ENCODE results near the gene SOD1. TPM values are rescaled to one million over a fixed set of nuclear protein-coding genes. Genes with fewer than 3 reads are reported as not detected.

Gene SOD1
- total RNA-seq, 1 donor from 2014 or later, result 164 TPM

DNA sequence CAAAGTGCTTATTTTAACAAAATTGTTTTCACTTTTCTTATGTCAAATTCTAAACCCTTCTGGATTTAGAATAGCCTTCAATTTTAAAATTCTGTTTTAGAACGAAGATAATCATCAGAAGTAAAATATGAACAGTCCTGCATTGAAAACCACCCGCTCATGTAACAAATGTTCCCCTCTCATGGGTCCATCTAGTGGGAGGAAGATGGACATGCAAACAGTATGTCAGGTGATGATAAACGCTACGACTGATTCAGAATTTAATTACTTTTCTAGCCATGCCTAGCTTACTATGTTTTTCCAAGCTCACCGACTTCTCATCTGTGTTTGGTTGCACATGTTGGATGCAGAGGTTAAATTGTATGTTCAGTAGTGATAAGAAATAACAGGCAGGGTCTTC lies 23.5 kb downstream of the SOD1 start:
- TF ChIP-seq, protein P1, sequence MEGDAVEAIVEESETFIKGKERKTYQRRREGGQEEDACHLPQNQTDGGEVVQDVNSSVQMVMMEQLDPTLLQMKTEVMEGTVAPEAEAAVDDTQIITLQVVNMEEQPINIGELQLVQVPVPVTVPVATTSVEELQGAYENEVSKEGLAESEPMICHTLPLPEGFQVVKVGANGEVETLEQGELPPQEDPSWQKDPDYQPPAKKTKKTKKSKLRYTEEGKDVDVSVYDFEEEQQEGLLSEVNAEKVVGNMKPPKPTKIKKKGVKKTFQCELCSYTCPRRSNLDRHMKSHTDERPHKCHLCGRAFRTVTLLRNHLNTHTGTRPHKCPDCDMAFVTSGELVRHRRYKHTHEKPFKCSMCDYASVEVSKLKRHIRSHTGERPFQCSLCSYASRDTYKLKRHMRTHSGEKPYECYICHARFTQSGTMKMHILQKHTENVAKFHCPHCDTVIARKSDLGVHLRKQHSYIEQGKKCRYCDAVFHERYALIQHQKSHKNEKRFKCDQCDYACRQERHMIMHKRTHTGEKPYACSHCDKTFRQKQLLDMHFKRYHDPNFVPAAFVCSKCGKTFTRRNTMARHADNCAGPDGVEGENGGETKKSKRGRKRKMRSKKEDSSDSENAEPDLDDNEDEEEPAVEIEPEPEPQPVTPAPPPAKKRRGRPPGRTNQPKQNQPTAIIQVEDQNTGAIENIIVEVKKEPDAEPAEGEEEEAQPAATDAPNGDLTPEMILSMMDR (IDR thresholded peaks at IDR 0.05; ENCODE audit: unreplicated experiment), result no peak
- Mint-ChIP-seq H3K27ac (no peak overlapping the region), H3K9me3 (ENCODE audit: low read depth) (no peaks in the 10 kb centered on the region), H3K27me3 (no peaks in the 10 kb centered on the region), H3K4me3 (ENCODE audit: low read depth) (no peak overlapping the region), H3K36me3 (ENCODE audit: insufficient read depth) (peaks cover 33% of the 10 kb centered on the region), H3K4me1 (ENCODE audit: low read depth) (peaks cover 3% of the 10 kb centered on the region)
- DNase-seq (ENCODE audit: low spot score, unreplicated experiment), result no peak

DNA sequence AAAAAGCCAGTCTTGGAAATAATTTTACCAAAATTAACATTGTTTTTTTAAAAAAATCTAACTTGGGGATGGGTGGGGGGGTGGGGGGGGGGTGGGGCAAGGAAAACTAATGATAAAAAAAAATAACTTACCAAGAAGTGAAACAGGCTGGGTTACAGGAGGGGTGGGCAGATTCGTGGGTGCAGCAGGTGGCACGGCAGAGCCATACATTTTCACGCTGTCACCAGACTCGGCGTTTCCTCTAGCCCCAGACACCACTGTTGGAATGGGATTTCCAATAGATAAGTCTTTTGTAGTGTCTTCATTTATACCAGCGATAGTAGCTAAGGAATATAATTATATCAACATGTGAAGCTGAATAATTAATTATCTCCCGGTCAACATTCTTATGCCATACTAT lies 25.4 kb downstream of the SOD1 start:
- no peak for DNase-seq (ENCODE audit: low spot score, unreplicated experiment)
- TF ChIP-seq, protein P1 (IDR thresholded peaks at IDR 0.05; ENCODE audit: unreplicated experiment), result no peak
- Mint-ChIP-seq H3K27me3 (no peaks in the 10 kb centered on the region), H3K9me3 (ENCODE audit: low read depth) (no peaks in the 10 kb centered on the region), H3K4me1 (ENCODE audit: low read depth) (peaks cover 1% of the 10 kb centered on the region), H3K36me3 (ENCODE audit: insufficient read depth) (peaks cover 36% of the 10 kb centered on the region), H3K27ac (no peak overlapping the region), H3K4me3 (ENCODE audit: low read depth) (no peak overlapping the region)

DNA sequence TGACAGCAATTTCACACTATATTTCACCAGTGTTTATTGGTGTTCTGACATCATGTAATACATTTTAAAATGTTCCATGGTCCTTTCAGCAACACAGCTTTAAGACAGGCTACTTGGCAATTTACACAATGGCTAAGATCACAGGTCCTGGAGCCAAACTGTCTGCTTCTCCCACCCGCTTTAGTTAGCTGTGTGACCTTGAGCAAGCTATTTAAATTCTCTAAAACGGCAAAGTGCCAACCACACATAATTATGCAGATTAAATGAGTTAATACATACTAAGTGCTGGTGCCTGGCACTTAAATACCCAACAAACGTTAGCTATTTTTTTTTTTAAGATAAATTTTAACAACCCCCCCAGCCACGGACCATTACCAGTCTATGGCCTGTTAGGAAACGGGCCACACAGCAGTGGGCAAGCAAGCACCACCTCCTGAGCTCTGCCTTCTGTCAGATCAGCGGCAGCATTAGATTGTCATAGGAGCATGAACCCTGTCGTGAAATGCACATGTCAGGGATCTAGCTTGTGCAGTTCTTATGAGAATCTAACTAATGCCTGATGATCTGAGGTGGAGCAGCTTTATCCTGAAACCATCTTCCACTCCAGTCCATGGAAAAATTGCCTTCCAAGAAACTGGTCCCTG lies 26.9 kb downstream of the SOD1 start:
- Mint-ChIP-seq H3K27me3 (no peaks in the 10 kb centered on the region), H3K4me1 (ENCODE audit: low read depth) (no peaks in the 10 kb centered on the region), H3K4me3 (ENCODE audit: low read depth) (no peak overlapping the region), H3K9me3 (ENCODE audit: low read depth) (no peaks in the 10 kb centered on the region), H3K36me3 (ENCODE audit: insufficient read depth) (peaks cover 44% of the 10 kb centered on the region), H3K27ac (no peak overlapping the region)
- TF ChIP-seq, protein P1 (IDR thresholded peaks at IDR 0.05; ENCODE audit: unreplicated experiment), result no peak
- no peak for DNase-seq (ENCODE audit: low spot score, unreplicated experiment)

DNA sequence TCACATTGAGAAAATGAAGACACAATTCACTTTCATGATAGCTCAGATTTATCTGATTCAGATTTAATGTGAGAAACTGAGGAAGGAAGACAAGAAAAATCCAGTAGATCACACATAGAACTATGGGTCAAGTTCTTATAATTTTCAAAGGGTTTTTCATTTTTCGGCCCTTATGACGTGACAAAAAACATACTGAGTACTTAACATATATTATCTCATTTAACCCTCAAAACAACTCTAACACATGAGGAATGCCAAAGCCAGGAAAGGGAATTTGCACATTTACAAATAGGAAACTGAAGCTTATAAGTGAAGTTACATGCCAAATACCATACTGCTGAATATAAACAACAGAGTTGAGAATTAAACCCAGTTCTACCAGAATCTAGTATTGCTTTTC lies 27.6 kb downstream of the SOD1 start:
- no peak overlapping the region for H3K27ac Mint-ChIP-seq
- no peaks in the 10 kb centered on the region for H3K4me1 Mint-ChIP-seq (ENCODE audit: low read depth)
- peaks cover 41% of the 10 kb centered on the region for H3K36me3 Mint-ChIP-seq (ENCODE audit: insufficient read depth)
- TF ChIP-seq, protein P1 (IDR thresholded peaks at IDR 0.05; ENCODE audit: unreplicated experiment), result no peak
- H3K9me3 Mint-ChIP-seq (ENCODE audit: low read depth), result no peaks in the 10 kb centered on the region
- no peak overlapping the region for H3K4me3 Mint-ChIP-seq (ENCODE audit: low read depth)
- no peak for DNase-seq (ENCODE audit: low spot score, unreplicated experiment)
- H3K27me3 Mint-ChIP-seq, result no peaks in the 10 kb centered on the region

DNA sequence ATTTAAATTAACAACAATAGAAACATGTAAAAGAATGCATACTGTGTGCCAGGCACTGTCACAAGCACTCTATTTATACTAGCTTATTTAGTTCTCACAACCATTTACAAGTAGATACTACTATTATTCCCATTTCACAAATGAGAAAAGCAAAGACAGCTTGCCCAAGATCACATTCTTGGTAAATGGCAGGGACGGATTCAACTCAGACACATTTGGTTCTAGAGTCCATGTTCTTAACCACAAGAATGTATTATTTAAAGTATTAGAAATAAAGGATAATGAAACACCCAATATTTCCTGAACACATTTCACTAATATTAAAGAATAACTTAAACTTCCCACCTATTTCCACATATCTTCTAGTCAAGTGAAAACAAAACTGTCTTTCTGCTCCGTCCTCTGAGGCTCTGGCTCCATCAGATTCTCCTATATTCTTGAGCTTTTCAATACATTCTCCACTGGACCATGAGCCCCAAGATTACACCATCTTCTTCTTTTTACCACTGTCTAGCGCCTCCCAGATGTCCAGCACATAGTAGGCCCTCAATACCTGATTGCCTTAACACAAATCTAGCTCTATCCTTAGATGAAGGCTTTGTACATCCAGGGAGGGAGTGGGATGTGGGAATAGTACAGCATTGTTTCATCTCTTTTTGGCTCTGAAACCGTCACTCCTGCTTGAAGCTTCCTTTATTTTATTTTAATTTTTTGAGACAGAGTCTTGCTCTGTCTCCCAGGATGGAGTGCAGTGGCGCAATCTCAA lies 29.3 kb downstream of the SOD1 start:
- TF ChIP-seq, protein P1 (IDR thresholded peaks at IDR 0.05; ENCODE audit: unreplicated experiment), result no peak
- Mint-ChIP-seq H3K27me3 (no peaks in the 10 kb centered on the region), H3K4me1 (ENCODE audit: low read depth) (no peaks in the 10 kb centered on the region), H3K36me3 (ENCODE audit: insufficient read depth) (peaks cover 49% of the 10 kb centered on the region), H3K4me3 (ENCODE audit: low read depth) (no peak overlapping the region), H3K9me3 (ENCODE audit: low read depth) (no peaks in the 10 kb centered on the region), H3K27ac (no peak overlapping the region)
- DNase-seq (ENCODE audit: low spot score, unreplicated experiment), result no peak
